Liver (tissue), 3 donors: Measurements from ENCODE around the gene CEL.

Source experiments
- CTCF ChIP-seq: fragments of 150-350 bp; IDR thresholded peaks from 2 replicates; pipeline ENCODE4 v1.5.1; 2017; ENCODE audit warnings: improper control_type of control experiment, low read depth, low read length; ENCODE audit not compliant: missing input control
- EGR1 ChIP-seq, 2 donors: IDR thresholded peaks; 2 replicates each; pipeline ENCODE4 v1.6.1; 2016 to 2018; ENCODE audit warnings: antibody characterized with exemption in 2 of 2, low read depth in 2 of 2
- FOXA1 ChIP-seq: IDR thresholded peaks from 2 replicates; pipeline ENCODE4 v1.6.1; 2016; ENCODE audit warnings: antibody characterized with exemption
- HNF4G ChIP-seq: IDR thresholded peaks from 2 replicates; pipeline ENCODE4 v1.6.1; 2016; ENCODE audit warnings: antibody characterized with exemption
- JUND ChIP-seq, 2 donors: IDR thresholded peaks; 2 replicates each; pipeline ENCODE4 v1.6.1; 2016; ENCODE audit warnings: antibody characterized with exemption in 2 of 2
- NR2F2 ChIP-seq: IDR thresholded peaks from 2 replicates; pipeline ENCODE4 v1.6.1; 2016; ENCODE audit warnings: antibody characterized with exemption
- RAD21 ChIP-seq, 2 donors: IDR thresholded peaks; 2 replicates each; pipeline ENCODE4 v1.6.1; 2016; ENCODE audit warnings: antibody characterized with exemption in 2 of 2, mild to moderate bottlenecking in 2 of 2
- SP1 ChIP-seq: IDR thresholded peaks from 2 replicates; pipeline ENCODE4 v1.6.1; 2018; ENCODE audit warnings: antibody characterized with exemption, mild to moderate bottlenecking
- TAF1 ChIP-seq: conservative IDR thresholded peaks from 2 replicates; pipeline ENCODE4 v1.6.1; 2016; ENCODE audit warnings: antibody characterized with exemption, mild to moderate bottlenecking
- YY1 ChIP-seq: IDR thresholded peaks from 2 replicates; pipeline ENCODE4 v1.6.1; 2016; ENCODE audit warnings: antibody characterized with exemption, mild to moderate bottlenecking
- donor health status: healthy.
- donor health status: healthy.

GRCh38 chr9:133090187-133090586, 28.4 kb downstream of the CEL start:
- TF ChIP-seq CTCF = no peak
- no peak for TF ChIP-seq SP1
- TF ChIP-seq FOXA1 = no peak
- TF ChIP-seq TAF1 = no peak
- TF ChIP-seq YY1 = no peak
- TF ChIP-seq EGR1 (IDR thresholded peaks at IDR 0.05; ENCODE audit: low read depth in 2 of 2) = no peak
- TF ChIP-seq RAD21 (IDR thresholded peaks at IDR 0.05) = no peak
- no peak for TF ChIP-seq HNF4G
- TF ChIP-seq JUND (IDR thresholded peaks at IDR 0.05) = no peak
- no peak for TF ChIP-seq NR2F2
